GM03348 (cell line): Measurements from ENCODE around the gene ATP6V0C.
"Not testable (repeated sequence)": the region's sequence is repeated elsewhere in the genome, so short reads cannot be mapped to it uniquely, and the experiment has no call there.

Experiments
- DNase-seq: peaks from one replicate; pipeline ENCODE4 v3.0.0; 2012; ENCODE audit warnings: low spot score

ATP6V0C gene

DNA sequence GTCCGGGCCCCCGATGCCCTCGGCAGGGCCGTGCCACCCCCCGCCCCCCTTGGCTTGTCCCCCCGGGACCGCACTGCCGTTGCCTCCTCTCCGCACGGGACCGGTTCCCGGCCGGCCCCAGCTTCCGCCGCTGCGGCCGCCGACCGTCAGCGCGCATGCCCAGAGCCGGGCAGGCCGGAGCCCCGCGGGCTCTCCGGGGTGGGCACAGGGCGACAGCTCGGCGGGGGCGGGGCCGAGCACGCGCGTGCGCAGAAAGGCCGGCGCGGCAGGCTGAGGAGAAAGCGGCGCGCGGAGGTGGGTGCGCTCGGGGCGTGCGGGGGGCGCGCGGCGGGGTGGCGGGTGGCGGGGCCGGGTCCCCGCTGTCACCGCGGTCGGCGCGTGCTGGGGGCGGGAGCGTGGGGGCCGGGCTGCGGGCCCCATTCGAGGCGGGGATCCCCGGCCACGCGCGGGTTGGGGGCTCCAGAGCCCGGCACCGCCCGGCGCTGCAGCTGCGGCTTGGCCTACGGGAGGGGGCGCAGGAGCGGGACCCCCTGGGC is 38.8 kb upstream of the ATP6V0C start, which contains the start of gene TBC1D24:
TBC1D24 (plus strand) TSS at position 251 of the 536 bp plus-strand sequence. CDS start 21,022 bp downstream, outside the sequence.
- peak; percentile 100 for DNase-seq

DNA sequence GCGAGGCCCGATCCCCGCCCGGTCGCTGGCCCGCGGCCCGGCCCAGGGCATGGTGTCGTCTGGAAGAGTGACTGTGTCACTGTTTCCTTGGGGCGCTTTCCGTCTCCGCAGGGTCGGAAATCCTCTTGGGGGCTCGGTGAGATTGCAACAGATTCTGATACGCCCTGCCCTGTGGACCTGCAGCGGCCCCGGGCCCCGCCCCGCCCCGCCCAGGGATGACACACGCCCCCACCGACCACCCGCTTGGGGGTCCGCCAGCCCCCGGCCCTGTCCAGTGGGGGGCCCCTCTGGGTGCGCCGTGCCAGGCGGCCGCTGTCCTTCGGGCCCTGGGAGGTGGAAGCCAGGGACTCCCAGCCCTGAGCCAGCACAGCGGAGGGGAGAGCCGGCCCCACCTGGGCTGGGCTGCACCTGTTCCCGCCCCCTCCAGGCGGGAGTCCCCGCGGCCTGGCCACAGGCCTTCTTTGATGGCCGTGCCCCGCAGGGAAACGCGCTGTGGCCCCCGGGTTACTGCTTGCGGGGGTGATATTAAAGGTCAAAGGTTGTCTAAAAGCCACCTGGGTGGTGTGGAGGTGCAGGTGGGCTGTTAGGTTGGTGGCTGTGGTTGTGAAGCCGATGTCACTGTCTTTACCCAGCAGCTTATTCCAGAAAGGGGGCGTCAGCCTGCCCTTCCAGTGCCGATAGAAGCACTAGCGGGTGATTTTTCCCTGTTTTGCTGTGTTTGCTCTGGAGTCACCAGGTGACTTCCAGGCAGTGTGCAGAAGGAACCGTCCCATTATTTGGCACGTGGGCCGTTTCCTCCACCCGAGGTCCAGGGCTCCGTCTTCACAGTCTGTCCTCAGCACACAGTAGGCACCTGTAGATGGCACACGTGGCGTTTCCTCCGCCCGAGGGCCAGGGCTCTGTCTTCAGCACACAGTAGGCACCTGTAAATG is 38.1 kb upstream of the ATP6V0C start:
- DNase-seq = no peak

DNA sequence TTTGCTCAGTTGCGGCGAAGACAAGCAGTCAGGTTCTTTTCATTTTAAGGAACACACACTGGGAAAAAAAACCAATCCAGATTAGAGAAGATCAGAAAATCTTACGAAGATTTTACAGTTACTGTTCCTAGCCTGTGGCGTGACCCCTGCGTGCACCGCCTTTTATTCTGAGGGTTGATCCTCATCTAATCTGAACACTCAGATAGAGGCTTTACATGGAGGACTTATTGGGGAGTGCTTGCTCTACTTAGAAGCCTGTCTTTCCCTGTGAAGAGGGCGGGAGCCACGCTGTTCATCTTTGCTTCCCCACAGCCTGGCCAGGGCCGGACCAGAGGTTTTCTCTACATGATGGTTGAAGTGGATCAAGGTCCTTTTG is 37.4 kb upstream of the ATP6V0C start:
- no peak for DNase-seq

DNA sequence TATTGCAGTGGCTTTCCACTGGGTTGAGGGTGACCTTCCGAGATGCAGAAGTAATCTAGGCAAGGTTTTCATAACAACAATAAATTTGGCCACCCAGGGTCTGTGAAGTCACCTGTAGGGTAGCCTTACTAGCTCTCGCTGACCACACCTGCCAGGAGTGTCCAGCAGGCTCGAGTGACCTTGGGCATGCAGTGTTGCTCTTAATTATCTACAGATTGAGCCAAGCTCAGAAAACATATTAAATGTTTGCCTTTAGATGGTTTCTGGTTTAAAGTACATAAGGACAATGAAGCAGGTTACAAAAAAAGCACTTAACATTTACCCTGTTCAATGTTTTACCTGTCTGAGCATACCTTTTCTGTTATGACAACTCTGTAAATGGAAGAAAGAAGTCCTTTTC is 37.0 kb upstream of the ATP6V0C start:
- no peak for DNase-seq

DNA sequence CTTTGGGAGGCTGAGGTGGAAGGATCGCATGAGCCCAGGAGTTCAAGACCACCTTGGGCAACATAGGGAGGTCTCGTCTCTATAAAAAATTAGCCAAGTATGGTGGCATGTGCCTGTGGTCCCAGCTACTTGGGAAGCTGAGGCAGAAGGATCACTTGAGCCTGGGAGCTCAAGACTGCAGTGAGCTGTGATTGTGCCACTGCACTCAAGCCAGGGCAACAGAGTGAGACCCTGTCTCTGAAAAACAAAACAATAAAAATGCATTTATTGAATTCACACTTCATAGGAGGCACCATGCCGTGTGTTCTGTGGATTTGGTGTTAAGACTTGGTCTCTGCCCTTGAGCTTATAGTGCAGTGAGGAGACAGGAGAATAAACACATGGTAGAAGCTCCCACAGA is 36.4 kb upstream of the ATP6V0C start:
- no peak for DNase-seq

DNA sequence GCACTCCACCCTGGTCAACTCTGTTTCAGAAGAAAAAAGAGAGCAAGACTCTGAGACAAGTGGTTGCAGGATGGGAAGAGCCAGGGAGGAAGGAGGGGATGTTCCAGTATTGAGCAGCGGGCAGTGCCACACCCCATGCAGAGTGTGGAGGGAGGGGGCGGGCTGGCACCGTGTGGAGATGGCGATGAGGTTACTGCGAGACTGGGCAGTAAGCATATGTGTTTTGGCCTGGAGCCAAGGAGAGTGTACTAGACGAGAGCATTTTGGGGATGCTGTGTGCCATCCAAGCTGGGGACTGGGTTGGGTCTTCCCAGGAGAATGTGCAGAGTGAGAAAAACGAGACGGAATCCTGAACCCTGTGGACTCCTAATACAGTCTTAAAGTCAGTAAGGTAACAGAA is 35.5 kb upstream of the ATP6V0C start:
- DNase-seq = no peak

DNA sequence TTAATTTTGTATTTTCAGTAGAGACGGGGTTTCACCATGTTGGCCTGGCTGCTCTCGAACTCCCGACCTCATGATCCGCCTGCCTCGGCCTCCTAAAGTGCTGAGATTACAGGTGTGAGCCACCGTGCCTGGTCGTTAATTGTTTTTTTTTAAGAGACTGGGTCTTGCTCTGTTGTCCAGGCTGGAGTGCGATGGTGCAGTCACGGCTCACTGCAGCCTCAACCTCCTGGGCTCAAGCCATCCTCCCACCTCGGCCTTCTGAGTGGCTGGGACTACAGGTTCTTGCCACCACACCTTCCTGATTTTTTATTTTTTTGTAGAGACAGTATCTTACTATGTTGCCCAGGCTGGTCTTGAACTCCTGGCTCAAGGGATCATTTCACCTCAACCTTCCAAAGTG is 33.8 kb upstream of the ATP6V0C start:
- DNase-seq = not testable (repeated sequence)

DNA sequence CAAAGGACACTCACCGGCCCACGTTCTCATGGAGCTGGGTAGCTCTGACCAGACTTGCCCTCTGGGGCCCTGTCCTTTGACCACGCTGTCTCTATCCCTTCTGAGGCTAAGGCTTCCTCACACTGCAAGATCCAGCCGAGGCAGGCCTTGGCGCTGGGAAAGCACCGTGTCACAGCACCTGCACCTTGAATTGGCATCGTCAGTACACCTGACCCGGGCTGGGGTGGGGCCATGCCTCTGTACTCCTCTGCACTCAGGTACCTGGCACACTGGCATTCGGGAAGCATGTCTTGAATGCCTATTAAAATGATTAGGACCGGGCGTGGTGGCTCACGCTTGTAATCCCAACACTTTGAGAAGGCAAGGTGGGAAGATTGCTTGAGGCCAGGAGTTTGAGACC is 32.8 kb upstream of the ATP6V0C start:
- DNase-seq = no peak

DNA sequence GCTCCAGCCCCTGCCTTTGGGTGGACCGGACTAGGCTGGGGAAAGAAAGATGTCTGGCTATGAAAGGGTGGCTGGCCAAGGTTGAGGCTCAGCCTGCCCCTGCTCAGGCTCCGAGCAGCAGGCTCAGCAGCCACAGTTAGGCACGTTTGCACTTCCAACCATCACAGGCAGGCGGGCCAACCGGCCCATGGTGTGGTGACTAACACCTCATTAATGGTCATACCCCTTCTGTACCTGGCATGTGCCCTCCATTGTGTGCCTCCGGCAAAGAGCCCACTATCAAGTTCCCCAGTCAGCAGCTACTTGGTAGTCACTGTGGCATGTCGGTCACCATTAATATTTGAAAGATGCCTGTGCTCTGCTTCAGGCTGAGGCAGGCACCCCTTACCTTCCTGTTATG is 32.1 kb upstream of the ATP6V0C start:
- DNase-seq = no peak

DNA sequence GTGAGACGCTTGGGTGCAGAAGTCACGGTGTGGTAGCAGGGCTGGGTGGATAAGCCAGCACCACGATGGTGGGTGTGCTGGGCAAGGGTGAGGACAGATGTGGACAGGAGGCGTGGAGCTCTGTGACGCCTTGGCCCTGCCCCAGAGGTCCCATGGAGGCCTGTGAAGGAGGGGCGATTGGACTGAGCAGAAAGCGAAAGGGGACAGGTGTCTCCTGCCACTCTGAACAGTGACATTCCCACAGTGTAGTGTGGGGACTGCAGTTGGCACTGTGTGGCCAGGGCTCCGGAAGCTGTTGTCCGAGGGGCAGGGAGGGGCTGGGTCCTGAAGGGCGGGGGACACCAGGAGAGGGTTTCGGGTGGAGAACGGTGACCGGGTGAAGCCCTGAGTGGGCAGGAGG is 31.5 kb upstream of the ATP6V0C start:
- DNase-seq = no peak

DNA sequence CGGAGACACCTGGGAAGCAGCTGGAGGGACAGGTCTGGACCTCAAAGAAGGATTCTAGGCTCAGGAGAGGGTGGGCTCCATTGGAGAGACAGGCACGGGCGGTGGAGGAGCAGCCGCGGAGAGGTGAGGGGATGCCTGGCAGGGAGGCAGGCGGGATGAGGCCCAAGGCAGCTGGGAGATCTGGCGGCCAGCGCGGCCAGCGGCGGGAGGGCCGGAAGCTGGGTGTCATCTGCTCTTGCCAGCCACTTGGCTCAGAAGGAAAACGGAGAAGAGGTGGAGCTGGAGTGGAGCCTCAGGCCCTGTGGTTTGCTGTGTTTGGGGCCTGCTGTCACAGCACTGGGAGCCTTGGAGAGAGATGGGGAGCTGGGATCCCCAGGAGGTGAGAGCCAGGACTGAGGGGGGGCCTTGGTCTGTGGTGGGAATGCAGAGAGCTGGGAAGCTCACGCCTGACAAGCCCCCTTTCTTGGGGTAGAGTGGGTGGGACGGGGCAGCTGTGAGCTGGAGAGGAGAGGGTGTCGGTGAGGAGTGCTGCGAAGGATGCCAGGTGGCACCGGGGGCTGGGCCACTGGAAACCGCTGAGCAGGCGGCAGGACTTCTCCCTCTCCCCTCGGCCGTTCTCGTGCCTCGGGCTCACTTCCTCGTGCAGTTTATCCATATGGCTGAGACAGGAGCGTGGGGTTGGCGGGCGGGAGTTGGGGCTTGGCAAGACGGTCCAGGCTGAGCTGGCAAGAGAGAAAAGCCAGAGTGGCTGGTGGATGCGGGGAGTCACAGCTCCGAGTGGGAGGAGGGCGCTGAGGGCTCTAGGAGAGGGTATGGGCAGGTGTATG is 30.8 kb upstream of the ATP6V0C start:
- DNase-seq = peak; percentile 91

DNA sequence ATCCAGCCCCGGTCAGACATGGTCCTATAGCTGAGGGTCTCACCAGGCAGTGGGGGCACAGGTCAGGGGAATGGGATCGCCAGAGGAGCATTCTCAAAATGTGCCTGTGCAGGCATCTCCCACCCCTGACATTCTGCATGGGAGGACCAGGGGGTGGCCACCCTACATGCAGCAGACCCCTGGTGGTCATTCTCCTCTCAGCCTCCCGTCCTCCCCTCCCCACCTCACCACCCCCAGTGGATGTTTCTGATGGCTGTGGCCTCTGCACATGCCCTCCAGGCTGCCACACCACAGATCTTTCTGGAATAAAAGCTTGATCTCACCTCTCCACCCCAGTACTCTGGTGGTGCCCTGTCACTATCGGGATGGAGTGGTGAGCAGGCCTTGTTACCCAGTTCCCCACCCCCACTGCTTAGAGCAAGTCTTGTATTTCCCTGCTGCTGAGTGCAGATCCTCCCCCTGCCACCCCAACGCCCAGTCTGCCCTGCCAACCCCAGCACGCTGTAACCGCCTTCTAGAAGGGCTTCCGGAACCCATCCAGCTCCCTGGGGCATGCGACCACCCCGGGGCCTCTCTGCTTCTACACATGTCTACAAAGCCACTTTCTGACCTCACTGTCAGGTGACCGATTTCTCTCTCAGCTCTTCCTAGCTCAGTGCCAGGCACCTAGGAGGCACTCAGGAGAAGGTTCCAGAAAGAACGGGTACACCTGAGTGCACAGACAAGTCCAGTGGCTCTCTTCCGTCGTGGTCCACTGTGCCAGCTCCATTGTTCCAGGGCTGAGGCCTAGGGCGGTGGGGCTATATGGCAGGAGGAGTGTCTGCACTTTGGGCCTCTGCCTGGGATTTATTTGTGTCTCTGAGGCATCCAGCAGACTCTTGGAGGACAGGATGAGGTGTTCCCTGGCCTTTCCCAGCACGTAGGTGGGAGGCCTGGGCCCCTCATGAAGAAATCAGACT is 29.5 kb upstream of the ATP6V0C start:
- DNase-seq = no peak

DNA sequence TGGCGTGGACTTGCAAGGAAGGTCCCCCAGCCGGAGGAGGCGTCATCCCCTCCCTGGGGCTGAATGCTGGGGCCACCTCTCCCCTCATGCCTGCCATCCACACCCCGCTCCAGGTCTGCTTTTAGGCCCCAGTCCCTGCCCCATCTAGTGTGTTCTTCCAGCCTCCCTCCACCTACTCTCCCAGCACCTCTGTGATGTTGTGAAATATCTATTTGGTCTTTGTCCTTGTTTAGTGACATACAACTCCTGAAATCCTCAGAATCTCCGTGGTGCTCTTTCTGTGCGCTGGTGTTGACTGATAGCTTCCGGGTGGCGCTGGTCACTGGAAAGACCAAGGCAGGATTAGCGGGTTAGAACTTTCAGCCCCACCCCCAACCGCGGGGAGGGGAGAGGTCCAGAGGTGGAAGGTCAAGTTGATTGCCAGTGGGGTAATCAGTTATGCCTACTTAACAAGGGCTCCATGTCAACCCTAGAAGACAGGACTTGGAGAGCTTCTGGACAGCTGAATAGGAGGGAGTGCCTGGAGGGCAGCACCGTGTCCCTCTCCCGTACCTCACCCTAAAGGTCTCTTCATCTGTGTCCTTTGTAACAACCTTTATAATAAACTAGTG is 28.7 kb upstream of the ATP6V0C start:
- DNase-seq = no peak

DNA sequence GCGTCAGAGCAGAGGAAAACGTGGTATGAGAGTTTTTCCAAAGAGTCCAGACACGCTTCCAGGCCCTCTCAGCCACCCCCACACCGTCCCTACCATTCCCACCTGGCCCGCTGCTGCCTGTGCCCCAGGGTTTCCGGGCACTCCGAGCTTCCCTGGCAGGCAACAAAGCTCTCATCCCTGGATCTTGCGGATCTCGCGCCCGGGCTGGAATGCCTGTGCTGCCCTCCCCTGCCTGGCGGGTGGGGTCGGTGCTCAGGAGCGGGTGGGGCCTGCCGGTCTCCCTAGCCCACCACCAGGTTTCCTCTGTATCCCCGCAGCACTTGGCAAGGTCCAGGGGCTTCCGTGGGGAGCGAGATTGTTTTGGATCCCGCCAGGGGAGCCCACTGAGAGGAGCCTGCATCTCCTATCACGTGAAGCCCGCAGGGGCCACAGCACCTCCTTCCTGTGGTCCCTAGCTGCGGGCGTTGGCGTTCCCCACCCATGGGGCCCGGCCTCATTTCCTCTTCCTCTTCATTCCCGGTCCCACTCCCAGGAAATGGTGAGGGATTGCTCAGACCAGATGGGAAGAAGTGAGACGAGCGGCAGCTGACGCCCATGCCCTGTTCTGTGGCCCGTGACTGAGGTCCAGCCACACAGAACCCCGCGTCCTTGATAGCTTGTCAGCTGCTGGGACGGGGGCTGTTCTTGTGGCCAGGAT is 27.8 kb upstream of the ATP6V0C start:
- no peak for DNase-seq

DNA sequence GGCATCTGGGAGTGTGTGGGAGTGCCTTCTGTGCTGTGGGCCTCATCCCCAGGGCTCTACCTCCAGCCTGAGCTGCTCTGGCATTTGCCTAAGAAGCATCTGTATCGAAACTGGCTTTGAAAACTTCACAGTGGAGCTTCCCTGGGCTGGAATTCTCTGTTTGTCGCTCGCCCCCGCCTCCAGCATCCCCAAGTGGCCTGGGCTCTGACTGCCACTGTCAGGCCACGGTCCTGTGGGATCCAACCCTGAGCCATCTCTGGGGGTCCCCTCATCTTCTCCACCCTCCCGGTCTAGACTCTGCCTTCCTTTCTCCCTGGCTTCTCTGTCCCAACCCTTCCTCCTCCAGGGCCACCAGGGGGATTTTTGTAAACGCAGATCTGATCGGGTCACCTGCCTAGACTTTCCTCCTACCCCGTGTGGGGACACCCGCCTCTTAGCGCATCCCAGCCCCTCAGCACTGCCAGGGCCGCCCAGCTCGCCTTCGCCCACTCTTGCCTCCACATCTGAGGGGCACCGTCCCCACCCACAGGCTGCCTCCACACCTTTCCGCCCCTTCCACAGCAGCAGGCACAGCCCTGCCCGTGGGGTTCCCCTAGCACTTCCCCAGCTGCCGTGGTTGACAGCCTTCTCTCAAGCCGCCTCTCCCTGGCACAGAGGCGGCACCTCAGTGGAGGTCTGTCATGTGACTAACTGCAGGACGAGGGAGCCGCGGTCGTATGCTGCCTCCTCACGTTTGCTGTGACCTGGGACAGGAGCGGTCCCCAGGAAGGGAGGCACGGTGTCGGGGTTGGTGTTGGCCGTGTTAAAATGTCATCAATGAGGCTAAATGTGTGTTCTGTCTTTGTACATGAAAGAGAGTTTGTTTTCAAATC is 26.9 kb upstream of the ATP6V0C start:
- DNase-seq = no peak

DNA sequence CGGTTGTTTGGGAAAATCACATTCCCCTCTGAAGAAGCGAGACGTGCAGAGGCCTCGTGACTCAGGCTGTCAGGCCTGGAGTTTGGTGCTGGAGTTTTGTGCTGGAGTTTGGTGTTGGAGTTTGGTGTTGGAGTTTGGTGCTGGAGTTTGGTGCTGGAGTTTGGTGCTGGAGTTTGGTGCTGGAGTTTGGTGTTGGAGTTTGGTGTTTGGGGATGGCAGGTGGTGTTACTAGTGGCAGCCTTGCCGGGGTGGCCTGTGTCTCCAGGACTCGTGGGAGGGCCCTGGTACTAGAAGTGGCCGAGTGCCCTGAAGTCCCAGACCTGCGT is 26.3 kb upstream of the ATP6V0C start:
- no peak for DNase-seq

DNA sequence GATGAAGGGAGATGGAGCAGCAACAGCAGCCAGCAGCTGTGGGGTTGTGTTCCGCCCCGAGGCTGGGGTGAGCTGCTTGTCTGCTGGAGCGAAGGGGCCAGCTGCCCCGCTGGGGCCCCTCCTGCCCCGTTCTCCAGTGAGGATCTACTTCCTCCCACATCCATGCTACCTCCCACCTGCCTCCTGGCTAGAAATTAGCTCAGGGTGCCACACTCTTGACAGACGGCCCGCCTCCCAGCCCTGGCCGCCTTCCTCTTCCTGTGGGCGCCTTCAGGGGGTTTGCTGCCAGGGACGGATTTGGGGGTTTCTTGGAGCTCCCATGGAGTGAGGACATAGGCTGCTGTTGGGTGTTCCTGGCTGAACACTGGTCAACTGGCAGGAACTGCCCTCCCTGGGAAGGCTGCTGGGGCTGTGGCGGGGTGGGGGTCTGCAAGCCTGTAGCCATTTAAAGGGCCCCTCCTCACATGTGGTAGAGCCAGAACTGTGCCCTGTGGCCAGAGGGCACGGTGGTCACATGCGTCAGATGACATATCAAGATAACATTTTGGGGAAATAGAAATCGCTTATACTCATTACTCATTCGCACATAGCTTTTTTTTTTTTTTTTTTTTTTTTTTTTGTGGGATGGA is 25.7 kb upstream of the ATP6V0C start:
- no peak for DNase-seq

DNA sequence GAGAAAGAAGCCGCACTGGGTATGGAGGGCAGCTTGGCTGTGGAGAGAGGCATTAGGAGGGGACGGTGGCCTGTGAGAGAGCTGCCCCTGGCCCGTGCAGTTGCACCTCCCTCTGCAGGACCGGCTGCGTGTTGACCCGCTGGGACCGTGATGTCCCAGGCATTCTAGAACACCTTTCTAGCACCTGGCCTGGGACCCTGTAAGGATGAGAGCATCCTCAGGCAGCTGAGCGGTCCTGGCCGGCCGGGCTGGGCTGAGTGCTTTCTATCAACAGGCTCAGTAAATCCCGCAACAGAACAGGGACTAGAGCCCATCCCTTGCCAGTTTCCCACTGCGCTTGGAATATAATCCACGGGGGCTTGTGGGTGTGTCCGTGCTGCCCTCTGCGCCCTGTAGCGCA is 24.2 kb upstream of the ATP6V0C start:
- DNase-seq = no peak
